Central memory CD8-positive, alpha-beta T cell (primary cell): Measurements from ENCODE around the gene NTN4.

Experiments used
- ATAC-seq: fragments of 150-1000 bp; cut with Tn5 transposase; replicated peaks from 2 replicates; pipeline ENCODE4 v1.10.0; 2022; ENCODE audit warnings: mild to moderate bottlenecking, moderate FRiP score, moderate number of reproducible peaks; ENCODE audit not compliant: poor library complexity, severe bottlenecking; ENCODE audit errors: extremely low read depth
- DNase-seq, 2 donors: peaks; one replicate each; pipeline ENCODE4 v3.0.0; 2021; ENCODE audit warnings: low spot score in 2 of 2
- H3K27ac Mint-ChIP-seq: one replicate; pipeline ENCODE4 v1.8.0; 2022; ENCODE audit warnings: low read depth, mild to moderate bottlenecking, moderate library complexity, mixed read lengths
- H3K27me3 Mint-ChIP-seq: one replicate; pipeline ENCODE4 v1.8.0; 2022; ENCODE audit warnings: mixed read lengths
- H3K36me3 Mint-ChIP-seq: one replicate; pipeline ENCODE4 v1.8.0; 2022; ENCODE audit warnings: mild to moderate bottlenecking, moderate library complexity, mixed read lengths; ENCODE audit not compliant: insufficient read depth
- H3K4me1 Mint-ChIP-seq: one replicate; pipeline ENCODE4 v1.8.0; 2022; ENCODE audit warnings: mixed read lengths
- H3K4me3 Mint-ChIP-seq: one replicate; pipeline ENCODE4 v1.8.0; 2022; ENCODE audit warnings: mild to moderate bottlenecking, moderate library complexity, mixed read lengths
- H3K9me3 Mint-ChIP-seq: one replicate; pipeline ENCODE4 v1.8.0; 2022; ENCODE audit warnings: mixed read lengths

NTN4 gene

DNA sequence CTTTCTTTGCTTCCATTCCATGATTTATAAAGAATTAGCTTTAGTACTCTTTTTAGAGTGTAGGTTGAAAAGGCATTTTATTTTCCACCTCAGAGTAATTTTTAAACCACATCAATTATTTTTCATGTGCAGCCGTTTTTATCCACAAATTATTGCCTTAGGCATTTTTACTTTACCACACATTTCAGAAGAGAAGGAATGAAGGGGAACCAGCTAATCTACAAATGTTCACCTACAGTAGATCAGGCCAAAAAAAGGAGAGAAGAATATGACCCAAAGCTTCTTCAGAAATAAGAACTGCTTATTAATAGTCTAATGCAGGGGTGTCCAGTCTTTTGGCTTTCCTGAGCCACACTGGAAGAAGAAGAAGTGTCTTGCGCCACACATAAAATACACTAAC, 19.8 kb upstream of the NTN4 start:
- Mint-ChIP-seq H3K27ac (no peak overlapping the region), H3K36me3 (peaks cover 2% of the 10 kb centered on the region), H3K27me3 (peaks cover 41% of the 10 kb centered on the region), H3K9me3 (no peaks in the 10 kb centered on the region), H3K4me1 (no peaks in the 10 kb centered on the region), H3K4me3 (no peak overlapping the region)
- ATAC-seq (no peak), DNase-seq (no peak)

DNA sequence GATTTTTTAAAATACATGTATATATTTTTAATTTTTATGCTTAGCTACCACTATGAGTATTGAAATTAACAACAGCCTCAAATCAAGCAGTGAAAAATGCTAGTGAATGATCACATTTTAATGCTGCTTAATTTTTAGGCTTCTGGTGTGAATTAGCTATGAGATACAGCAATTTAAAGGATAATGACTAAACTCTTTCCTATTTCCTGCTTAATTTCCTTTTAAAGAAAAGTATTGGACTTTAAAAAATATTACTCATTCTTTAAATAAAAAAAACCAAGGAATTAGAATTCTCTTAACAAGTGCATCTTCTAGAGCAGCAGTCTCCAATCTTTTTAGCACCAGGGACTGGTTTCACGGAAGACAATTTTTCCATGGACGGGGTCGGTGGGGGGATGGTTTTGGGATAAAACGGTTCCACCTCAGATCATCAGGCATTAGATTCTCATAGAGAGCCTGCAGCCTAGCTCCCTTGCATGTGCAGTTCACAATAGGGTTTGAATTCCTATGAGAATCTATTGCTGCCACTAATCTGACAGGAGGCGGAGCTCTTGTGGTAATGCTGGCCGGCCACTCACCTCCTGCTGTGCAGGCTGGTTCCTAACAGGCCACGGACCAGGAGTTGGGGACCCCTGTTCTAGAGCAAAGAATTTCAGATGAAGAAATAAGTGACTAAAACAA, 18.6 kb upstream of the NTN4 start:
- DNase-seq: no peak
- no peaks in the 10 kb centered on the region for H3K9me3 Mint-ChIP-seq
- no peaks in the 10 kb centered on the region for H3K4me1 Mint-ChIP-seq
- H3K27me3 Mint-ChIP-seq: peaks cover 48% of the 10 kb centered on the region
- no peak for ATAC-seq
- H3K4me3 Mint-ChIP-seq: no peak overlapping the region
- peaks cover 2% of the 10 kb centered on the region for H3K36me3 Mint-ChIP-seq
- H3K27ac Mint-ChIP-seq: no peak overlapping the region

DNA sequence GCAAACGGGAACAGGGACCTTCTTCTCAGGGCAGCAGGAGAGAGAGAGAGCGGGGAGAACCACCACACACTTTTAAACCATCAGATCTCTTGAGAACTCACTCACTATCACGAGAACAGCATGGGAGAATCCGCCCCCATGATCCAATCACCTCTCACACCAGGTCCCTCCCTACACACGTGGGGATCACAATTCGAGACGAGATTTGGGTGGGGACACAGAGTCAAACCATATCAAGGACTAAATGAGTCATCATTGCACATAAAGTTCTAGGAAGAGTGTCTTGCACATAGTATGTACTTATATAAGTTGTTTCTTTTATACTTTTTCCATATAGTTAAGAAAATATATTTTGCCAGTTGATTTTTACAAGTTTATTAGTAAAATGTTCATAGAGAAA, 17.6 kb upstream of the NTN4 start:
- Mint-ChIP-seq H3K4me1 (no peaks in the 10 kb centered on the region), H3K36me3 (peaks cover 2% of the 10 kb centered on the region), H3K27ac (no peak overlapping the region), H3K4me3 (no peak overlapping the region), H3K27me3 (peaks cover 49% of the 10 kb centered on the region), H3K9me3 (no peaks in the 10 kb centered on the region)
- ATAC-seq: no peak
- DNase-seq: no peak

DNA sequence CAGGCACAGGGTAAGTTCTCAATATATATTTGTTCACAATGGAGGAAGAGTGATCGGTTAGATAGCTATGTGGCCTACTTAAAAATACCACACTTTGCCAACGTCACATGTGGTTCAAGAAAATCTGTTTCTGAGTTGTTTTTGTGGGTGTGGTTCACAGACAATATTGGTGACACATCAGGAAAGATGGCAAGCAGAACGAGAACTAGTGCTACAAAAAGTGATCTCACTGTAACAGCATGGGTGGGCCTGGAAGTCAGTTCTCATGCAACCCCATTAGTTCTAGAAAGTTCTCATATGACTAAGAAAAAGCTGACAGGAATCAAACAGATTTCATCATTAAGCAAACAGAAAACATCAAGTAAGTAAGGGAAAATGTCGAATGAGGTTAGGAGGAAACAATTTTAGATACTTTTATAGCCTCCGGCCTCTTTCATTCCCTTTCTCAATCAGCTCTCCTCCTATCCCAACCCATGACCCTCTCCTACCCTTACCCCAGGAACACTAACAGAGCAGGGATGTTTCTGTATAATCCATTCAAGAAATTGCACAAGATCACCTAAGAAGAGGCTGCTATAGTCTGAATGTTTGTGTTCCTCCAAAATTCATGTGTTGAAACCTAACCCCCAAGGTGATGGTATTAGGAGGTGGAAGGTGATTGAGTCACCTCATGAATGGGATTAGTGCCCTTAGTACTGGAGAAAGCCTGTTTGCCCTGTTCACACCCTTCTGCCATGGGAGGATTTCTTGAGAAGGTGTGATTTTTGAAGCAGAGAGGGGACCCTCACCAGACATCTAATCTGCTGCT, 15.5 kb upstream of the NTN4 start:
- H3K4me3 Mint-ChIP-seq: no peak overlapping the region
- no peak overlapping the region for H3K27ac Mint-ChIP-seq
- peaks cover 2% of the 10 kb centered on the region for H3K36me3 Mint-ChIP-seq
- no peaks in the 10 kb centered on the region for H3K4me1 Mint-ChIP-seq
- H3K27me3 Mint-ChIP-seq: peaks cover 46% of the 10 kb centered on the region
- no peak for DNase-seq
- no peaks in the 10 kb centered on the region for H3K9me3 Mint-ChIP-seq
- peak; percentile 56 for ATAC-seq

DNA sequence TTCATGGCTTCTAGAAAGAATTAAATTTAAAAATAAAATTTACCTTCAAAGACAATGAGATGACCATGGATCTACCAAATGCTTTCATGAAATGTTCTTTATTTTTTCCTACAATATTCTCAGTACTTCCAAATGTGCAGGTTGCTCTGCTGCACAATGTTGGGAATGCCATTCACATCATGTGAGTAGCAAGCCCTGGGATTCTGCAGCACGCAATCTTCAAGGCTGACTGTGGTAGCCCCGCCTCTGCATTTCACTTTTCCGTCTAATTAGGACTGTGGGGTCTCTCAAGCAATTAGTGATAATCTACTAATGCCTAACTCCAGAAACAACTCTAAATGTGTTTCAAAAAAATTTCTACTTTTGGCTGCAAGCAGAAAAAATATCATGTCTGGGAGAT, 13.7 kb upstream of the NTN4 start:
- H3K4me1 Mint-ChIP-seq: no peaks in the 10 kb centered on the region
- H3K36me3 Mint-ChIP-seq: peaks cover 2% of the 10 kb centered on the region
- no peak overlapping the region for H3K4me3 Mint-ChIP-seq
- no peak for ATAC-seq
- H3K9me3 Mint-ChIP-seq: no peaks in the 10 kb centered on the region
- H3K27me3 Mint-ChIP-seq: peaks cover 35% of the 10 kb centered on the region
- no peak overlapping the region for H3K27ac Mint-ChIP-seq
- DNase-seq: no peak

DNA sequence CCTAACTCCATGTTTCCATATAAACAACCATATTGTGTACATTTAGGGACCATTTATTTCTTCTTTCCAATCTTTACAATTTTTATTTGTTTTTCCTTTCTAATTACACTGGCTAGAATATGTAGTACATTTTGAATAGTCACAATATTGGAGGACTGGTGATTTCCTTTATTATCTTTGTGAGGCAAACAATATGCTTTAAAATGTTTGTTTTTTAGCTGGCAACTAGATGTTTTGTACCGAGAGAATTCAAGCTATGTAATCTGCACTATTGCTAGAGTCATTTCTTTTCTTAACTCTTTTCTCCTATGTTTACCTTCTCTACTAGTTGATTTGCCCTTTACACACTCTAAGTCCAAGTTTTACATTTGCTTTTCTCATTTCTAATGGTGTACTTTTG, 13.3 kb upstream of the NTN4 start:
- H3K27ac Mint-ChIP-seq: no peak overlapping the region
- no peaks in the 10 kb centered on the region for H3K9me3 Mint-ChIP-seq
- no peaks in the 10 kb centered on the region for H3K4me1 Mint-ChIP-seq
- DNase-seq (no peak), ATAC-seq (no peak)
- H3K4me3 Mint-ChIP-seq: no peak overlapping the region
- H3K36me3 Mint-ChIP-seq: peaks cover 2% of the 10 kb centered on the region
- H3K27me3 Mint-ChIP-seq: peaks cover 35% of the 10 kb centered on the region

DNA sequence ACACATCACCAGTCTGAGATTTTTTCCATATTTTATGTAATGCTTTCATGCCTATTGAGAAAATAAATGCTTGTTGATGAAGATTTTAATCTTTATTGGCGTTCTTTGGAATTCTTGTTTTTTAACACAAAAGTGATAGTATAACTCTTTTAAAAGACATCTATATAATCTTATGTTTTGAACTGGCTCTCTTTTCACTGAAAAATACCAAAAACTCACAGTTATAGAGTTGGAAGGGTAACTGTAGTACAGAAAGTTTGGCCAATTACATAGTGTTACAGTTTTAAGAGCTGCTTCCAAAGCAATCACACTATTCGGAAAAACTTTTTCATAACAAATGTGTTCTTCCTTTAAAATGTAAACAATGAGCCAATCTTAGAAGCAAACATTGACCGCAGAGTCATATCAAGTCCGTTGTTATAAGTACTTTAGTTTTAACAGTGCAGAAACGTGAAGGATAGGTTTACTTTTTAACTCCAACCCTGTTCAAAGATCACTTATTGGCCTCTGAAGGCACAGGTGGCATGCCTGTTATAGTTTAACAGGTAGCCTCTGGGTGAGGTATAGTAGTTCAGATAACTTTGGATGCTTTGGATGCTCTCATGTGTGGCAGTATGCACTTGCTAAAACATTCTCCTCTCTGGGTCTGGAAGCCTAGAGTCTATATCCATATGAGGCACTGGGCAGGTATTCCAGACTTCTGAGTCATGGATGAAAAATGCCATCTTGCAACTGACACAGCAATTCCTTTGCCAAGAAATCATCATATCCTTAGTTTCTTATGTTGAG, 12.1 kb upstream of the NTN4 start:
- Mint-ChIP-seq H3K36me3 (peaks cover 2% of the 10 kb centered on the region), H3K4me1 (no peaks in the 10 kb centered on the region), H3K9me3 (no peaks in the 10 kb centered on the region), H3K4me3 (no peak overlapping the region), H3K27ac (no peak overlapping the region), H3K27me3 (peaks cover 36% of the 10 kb centered on the region)
- ATAC-seq (no peak), DNase-seq (no peak)

DNA sequence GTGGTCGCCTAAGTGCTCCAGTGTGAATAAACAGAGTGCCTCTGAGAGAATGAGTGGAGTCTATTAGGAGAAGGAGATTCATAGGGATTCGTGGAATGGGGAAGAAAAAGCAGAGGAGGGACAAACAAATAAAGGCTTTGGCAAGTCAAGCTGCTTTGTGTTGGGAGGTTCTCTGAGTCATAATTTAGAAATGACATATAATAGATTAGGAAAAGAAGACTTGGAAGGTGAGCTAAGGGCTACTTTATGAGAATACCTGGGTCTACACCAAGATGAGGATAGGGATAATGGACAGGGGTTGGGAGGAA, 6.4 kb upstream of the NTN4 start:
- Mint-ChIP-seq H3K4me3 (no peak overlapping the region), H3K27me3 (peaks cover 61% of the 10 kb centered on the region), H3K36me3 (no peaks in the 10 kb centered on the region), H3K27ac (no peak overlapping the region), H3K9me3 (no peaks in the 10 kb centered on the region), H3K4me1 (no peaks in the 10 kb centered on the region)
- DNase-seq (no peak), ATAC-seq (no peak)

DNA sequence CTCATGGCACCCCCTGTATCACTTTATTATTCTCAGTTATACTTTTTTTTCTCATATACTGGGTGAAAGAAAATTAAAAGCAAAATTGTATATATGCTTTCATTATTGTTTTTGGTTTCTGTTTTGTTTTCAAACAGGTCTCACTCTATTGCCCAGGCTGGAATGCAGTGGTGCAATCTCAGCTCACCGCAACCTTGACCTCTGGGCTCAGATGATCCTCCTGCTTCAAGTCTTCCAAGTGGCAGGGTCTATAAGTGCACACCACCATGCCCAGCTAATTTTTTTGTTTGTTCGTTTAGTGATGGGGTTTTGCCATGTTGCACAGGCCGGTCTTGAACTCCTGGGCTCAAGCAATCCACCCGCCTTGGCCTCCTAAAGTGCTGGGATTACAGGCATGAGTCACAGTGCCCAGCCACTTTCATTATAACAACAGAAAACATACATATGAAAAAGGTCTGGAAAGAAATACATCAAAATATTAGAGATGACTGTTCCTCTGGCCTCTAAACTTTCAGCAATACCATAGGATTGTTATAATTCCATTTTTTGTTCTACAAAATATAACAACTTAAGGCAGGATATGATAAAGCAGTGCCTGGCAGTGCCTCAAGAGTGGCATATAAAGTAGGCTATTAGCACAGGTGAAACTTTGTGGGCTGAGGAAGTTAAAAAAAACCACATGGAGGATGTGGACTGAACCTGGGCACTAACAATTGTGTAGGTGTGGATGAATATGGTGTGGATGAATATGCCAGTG, 5.8 kb upstream of the NTN4 start:
- Mint-ChIP-seq H3K36me3 (no peaks in the 10 kb centered on the region), H3K4me3 (no peak overlapping the region), H3K4me1 (peaks cover 1% of the 10 kb centered on the region), H3K27ac (no peak overlapping the region), H3K9me3 (no peaks in the 10 kb centered on the region), H3K27me3 (peaks cover 64% of the 10 kb centered on the region)
- ATAC-seq: no peak
- no peak for DNase-seq

DNA sequence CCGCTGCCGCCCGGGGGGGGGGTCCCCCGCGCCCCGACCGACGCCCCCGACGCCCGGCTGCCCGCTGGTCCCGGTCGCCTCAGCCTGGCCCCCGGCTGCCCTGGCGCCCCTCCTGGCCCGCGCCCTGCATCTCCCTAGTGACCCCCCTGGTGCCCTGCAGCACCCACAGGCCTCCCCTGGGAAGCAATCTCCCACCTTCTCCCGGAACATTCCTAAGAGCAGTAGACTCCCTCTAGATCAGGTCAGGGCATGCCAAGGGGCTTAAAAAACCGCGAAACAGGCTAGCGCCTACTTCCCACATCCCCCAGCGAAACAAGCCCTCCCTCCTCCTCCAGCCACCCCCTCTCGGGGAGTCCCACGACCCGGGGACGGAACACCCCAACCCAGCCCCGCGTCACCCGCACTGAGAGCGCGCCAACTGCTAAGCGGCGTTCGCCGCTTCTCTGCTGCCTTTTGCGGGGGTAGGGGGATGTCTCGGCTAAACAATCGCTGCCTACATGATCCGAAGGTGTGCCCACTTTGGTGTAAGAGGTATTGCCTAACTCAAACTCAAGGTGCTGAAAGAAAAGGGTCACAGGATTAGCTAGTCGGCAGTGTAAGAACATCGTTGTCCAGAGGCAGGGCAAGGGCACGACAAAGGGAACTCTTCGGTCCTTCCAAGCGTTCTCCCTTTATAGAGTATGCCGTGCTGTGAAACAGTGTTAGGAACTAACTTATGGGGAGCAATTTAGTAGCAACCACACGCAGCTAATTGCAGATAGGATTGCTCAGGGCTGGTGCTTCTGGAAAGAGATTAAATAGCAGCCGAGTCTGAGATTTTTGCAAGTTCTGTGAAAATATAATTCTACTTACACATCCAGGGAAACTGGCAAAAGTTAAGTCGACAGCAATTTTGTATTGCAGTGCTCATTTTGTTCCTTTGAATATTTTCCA, 619 bp upstream of the NTN4 start:
- Mint-ChIP-seq H3K4me3 (peak overlapping the region; percentile 86), H3K9me3 (no peaks in the 10 kb centered on the region), H3K27me3 (peaks cover 90% of the 10 kb centered on the region), H3K27ac (no peak overlapping the region), H3K36me3 (peaks cover 2% of the 10 kb centered on the region), H3K4me1 (peaks cover 8% of the 10 kb centered on the region)
- DNase-seq: no peak
- ATAC-seq: no peak

DNA sequence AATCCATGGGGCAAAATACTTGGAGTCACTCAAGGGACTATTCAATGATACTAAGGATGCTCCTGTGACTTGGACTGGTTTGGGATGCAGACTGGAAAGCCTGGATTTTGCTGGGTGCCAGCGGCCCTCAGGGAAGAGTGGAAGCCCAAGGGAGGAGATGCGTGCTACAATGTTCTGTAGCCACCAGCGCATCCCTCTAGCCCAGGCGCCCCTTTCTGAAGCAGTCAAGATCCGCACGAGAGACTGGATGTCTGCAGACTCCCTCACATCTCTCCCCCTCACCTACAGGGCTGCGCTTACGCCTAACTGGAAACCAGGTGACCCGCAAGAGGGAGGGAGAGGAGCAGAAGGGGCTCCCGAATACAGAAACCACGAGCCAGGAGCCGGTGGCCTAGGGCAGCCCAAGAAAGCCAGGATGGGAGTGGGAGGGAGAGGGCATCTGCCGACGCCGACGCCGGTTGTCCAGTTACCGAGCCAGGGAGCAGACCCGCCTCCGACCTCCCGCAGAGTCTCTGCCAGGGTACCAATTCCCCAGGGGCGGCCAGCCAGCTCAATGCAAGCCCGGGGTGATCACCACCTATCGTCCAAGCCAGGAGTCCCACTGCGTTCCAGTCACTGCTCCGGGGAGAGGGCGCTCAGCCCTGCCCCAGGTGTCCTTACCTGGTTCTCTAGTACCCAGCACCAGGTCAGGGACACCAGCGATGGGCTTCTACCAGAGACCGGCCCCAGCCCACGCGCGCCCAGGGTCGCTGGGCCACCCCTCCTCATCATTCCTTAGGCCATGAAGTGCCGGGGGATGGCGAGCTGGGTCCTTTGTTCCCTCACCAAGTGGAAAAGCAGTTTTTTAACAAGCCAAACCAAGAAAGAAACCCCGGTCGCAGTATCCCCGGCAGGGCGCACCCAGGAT, 1.2 kb downstream of the NTN4 start:
- DNase-seq (no peak), ATAC-seq (no peak)
- peaks cover 8% of the 10 kb centered on the region for H3K4me1 Mint-ChIP-seq
- H3K27ac Mint-ChIP-seq: no peak overlapping the region
- peak overlapping the region; percentile 86 for H3K4me3 Mint-ChIP-seq
- H3K9me3 Mint-ChIP-seq: no peaks in the 10 kb centered on the region
- peaks cover 2% of the 10 kb centered on the region for H3K36me3 Mint-ChIP-seq
- peaks cover 92% of the 10 kb centered on the region for H3K27me3 Mint-ChIP-seq
